ENCODE data around the gene METTL25.
"Not testable (repeated sequence)": the region's sequence is repeated elsewhere in the genome, so short reads cannot be mapped to it uniquely, and the experiment has no call there.

The METTL25 gene

GRCh38 chr12:82358200-82359114 is at the start of gene METTL25, which contains the start of gene CCDC59:
METTL25 (plus strand) TSS chr12:82358529; CDS start chr12:82358566, 37 bp downstream.
CCDC59 (minus strand) TSS chr12:82358387; CDS start chr12:82358376, 11 bp downstream.
- peak; percentile 96 for DNase-seq (ENCODE audit: low spot score)

- no peak for DNase-seq (ENCODE audit: low spot score)
Measured at GRCh38 chr12:82314406-82314892, 43.9 kb upstream of the METTL25 start.

- DNase-seq (ENCODE audit: low spot score), result no peak
Measured at GRCh38 chr12:82319276-82319675, 39.1 kb upstream of the METTL25 start.

- no peak for DNase-seq (ENCODE audit: low spot score)
Measured at GRCh38 chr12:82325540-82326336, 32.6 kb upstream of the METTL25 start.

GRCh38 chr12:82326905-82327503 is 31.3 kb upstream of the METTL25 start:
- peak; percentile 43 for DNase-seq (ENCODE audit: low spot score)

GRCh38 chr12:82327861-82328260 is 30.5 kb upstream of the METTL25 start:
- no peak for DNase-seq (ENCODE audit: low spot score)

- DNase-seq (ENCODE audit: low spot score), result no peak
Measured at GRCh38 chr12:82329508-82329907, 28.8 kb upstream of the METTL25 start.

- DNase-seq (ENCODE audit: low spot score), result no peak
Measured at GRCh38 chr12:82350161-82350560, 8.2 kb upstream of the METTL25 start.

GRCh38 chr12:82351390-82351789 is 6.9 kb upstream of the METTL25 start:
- DNase-seq (ENCODE audit: low spot score), result no peak

GRCh38 chr12:82357340-82357739 is 989 bp upstream of the METTL25 start:
- DNase-seq (ENCODE audit: low spot score), result no peak

GRCh38 chr12:82357845-82358199 is 507 bp upstream of the METTL25 start:
- DNase-seq (ENCODE audit: low spot score), result no peak

- peak; percentile 16 for DNase-seq (ENCODE audit: low spot score)
Measured at GRCh38 chr12:82359115-82359478, 768 bp downstream of the METTL25 start.

GRCh38 chr12:82360834-82361233 is 2.5 kb downstream of the METTL25 start:
- not testable (repeated sequence) for DNase-seq (ENCODE audit: low spot score)

GRCh38 chr12:82361461-82361915 is 3.2 kb downstream of the METTL25 start:
- no peak for DNase-seq (ENCODE audit: low spot score)

GRCh38 chr12:82363990-82364389 is 5.7 kb downstream of the METTL25 start:
- no peak for DNase-seq (ENCODE audit: low spot score)

- peak; percentile 46 for DNase-seq (ENCODE audit: low spot score)
Measured at GRCh38 chr12:82366197-82366596, 7.9 kb downstream of the METTL25 start.

- DNase-seq (ENCODE audit: low spot score), result no peak
Measured at GRCh38 chr12:82375201-82375600, 16.9 kb downstream of the METTL25 start.

- no peak for DNase-seq (ENCODE audit: low spot score)
Measured at GRCh38 chr12:82378997-82379396, 20.7 kb downstream of the METTL25 start.

GRCh38 chr12:82383930-82384552 is 25.7 kb downstream of the METTL25 start:
- DNase-seq (ENCODE audit: low spot score), result peak; percentile 37

GRCh38 chr12:82398879-82399278 is 40.5 kb downstream of the METTL25 start:
- DNase-seq (ENCODE audit: low spot score), result no peak

- no peak for DNase-seq (ENCODE audit: low spot score)
Measured at GRCh38 chr12:82400819-82401218, 42.5 kb downstream of the METTL25 start.

GRCh38 chr12:82406651-82407050 is 48.3 kb downstream of the METTL25 start:
- DNase-seq (ENCODE audit: low spot score), result no peak

Measured in GM03348 (cell line).